Kidney capillary endothelial cell (primary cell): ENCODE measurements around the gene MRGPRF.

Experiments used
- DNase-seq: peaks from one replicate; pipeline ENCODE4 v3.0.0-alpha.2; 2018; ENCODE audit warnings: low spot score

The MRGPRF gene

DNA sequence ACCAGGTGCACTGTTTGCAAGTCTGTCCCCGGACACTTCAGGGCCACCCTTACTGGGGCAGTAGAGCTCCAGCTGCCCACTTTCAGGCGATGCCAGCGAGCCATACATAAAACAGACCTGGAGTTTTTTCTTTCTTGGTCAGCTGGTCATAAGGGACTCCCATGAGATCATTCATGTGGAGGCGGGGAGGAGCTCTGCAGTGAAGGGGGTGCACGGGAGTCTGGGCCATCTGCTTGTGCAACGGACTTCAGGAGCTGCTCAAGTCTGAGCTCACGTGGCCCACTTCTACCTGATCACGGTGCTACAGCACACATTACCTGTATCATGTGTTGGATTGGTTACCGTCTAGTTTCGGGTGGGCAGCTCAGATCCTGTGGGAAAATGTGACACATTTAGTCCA, 9.2 kb upstream of the MRGPRF start:
- DNase-seq: no peak

DNA sequence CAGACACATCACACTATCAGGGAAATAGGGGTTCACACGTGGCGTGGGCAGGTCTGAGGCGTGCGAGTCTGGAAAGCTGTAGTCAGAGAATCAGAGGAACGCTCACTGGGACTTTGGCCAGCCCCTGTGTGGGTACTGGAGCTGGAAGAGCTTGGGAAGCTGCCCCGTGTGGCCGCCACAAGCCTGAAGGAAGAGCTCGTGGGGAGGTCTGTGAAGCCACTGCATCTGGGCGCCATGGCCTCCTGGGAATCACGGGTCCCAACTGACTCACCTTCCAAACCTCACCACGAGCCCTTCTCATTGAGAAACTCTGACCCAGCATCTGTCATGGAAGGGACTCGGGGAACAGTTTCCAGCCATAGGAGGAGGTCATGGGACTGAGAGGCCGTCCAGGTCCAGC, 5.9 kb upstream of the MRGPRF start:
- DNase-seq: no peak

GRCh38 chr11:69017951-69018350, 4.9 kb upstream of the MRGPRF start:
- no peak for DNase-seq

DNA sequence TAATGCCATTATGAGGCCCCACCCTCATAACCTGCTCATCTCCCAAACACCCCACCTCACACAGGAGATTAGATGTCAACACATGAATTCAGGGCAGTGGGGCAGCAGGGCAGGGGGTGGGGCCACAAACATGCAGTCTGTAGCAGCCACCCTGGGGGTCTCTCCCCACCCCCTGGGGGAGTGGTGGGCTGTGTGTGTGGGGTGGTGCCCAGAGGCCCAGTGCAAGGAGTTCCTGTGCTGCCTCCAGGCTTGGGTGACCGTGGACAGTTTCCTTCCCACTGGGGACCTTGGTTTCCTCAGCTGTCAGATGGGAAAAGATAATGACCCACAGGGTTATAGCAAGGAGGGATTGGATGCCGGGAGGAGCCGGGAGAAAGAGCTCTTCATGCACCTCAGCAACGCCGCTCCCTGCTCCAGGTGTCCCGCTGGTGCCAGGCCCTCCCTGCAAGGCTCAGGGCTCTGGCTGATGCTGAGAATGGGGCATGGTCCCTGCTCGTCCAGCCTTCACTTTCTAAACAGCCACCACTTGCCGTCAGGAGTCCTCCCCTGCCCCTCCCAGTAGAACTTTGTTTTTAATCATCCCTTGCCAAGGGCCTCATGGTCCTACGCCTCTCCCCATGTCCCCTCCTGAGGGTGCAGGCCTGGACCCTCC, 2.0 kb upstream of the MRGPRF start:
- DNase-seq: no peak

DNA sequence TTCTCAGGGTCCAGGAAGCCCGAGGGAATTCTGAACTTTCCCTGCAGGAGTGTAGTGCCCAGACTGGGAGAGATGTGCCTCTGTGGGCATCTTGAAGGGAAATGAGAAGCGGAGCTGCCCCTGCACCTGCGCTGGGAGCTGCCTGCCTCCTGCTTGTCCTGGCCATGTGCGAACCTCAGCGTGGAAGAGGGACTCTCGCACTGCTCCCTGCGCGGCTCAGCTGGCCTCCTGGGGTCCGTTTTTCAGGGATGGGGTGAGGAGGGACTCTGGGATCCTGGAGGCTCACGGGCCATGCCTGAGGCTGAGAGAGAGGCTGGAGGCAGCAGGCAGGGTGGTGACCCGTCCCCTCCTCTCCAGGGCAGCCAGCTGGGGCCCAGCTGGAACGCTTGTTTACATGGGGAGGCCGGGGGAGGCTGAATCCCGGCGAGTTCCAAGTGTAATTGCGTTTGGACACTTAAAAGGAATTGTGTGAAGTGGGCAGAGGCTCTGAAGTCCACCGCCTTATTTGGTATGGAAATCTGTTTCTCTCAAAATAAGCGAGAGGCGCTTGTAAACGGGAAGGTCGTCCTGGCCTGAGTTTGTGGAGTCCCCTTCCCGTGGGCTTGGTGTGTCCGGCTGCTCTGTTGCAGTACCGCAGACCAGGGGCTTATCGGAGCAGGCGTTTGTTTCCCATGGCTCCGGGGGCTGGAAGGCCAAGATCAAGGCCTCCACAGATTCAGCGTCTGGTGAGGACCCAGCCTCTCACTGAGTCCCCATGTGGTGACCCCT, 1.2 kb upstream of the MRGPRF start:
- DNase-seq: no peak

DNA sequence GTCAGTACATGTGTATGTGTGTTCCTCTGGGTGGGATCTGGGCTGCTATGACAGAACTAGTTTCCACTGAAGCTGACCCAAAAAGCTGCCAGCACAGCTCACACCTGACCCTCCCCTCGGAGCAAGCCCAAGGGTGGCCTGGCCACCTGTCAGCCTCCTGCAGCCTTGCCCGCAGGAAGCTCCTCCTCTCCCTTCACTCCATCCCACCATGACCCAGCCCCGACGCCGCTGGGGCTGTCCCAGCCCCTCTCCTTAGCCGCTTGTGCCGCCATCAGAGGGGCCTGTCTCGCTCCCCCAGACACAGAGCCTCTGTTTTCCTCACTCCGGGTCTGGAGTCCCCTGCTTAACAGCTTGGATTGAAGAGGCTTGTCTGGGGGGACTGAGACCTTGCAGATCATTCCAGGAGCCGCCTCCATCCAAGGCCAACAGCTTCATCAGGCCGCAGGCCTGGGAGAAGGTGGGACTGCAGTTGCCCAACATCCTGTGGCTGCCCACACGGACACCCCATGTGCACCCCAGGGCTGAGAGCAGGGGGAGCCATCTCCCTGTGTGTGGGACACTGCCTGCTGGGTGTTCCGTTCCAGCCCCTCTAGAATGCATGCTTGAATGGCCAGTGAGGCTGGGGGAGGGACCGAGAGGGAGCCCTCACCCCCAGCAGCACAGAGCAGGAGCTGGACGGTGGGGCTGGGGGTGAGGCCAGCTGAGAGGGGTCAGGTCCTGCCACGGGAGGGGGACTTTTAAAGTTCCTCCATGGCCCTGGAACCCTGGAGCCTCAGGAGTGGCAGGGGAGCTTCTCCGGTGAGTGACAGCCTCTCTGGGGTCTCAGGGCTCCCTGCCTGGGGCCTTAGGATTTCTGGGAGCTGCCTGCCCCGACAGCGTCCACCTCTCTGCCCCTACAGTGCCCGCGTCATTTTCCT, 696 bp downstream of the MRGPRF start:
- no peak for DNase-seq

GRCh38 chr11:69011624-69012091, 1.4 kb downstream of the MRGPRF start:
- DNase-seq: no peak

- no peak for DNase-seq
Observed at GRCh38 chr11:69010964-69011623, 2.0 kb downstream of the MRGPRF start.

DNA sequence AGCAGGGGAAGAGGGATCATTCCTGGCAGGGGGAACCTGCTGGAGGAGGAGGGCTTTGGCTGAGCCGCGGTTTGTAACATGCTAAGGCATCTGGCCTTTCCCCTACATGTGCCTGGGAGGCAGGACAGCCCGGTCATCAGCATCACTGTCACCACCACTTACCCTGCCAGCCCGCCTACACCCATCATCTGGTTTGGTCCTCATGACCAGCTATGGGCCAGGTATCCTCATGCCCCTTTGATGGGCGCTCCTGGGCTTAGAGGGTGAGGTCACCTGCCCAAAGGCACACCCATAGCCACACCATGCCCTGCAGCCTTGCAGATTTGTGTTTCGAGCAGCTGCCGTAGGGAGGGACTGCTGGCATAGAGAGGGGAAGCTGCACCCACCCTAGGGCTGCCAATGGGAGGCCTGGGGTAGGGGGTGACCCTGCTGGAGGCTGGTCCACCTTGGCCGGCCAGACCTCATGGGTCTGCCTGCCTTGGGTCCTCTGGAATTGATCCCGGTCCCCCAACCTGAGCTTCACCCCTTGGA, 2.6 kb downstream of the MRGPRF start:
- no peak for DNase-seq

DNA sequence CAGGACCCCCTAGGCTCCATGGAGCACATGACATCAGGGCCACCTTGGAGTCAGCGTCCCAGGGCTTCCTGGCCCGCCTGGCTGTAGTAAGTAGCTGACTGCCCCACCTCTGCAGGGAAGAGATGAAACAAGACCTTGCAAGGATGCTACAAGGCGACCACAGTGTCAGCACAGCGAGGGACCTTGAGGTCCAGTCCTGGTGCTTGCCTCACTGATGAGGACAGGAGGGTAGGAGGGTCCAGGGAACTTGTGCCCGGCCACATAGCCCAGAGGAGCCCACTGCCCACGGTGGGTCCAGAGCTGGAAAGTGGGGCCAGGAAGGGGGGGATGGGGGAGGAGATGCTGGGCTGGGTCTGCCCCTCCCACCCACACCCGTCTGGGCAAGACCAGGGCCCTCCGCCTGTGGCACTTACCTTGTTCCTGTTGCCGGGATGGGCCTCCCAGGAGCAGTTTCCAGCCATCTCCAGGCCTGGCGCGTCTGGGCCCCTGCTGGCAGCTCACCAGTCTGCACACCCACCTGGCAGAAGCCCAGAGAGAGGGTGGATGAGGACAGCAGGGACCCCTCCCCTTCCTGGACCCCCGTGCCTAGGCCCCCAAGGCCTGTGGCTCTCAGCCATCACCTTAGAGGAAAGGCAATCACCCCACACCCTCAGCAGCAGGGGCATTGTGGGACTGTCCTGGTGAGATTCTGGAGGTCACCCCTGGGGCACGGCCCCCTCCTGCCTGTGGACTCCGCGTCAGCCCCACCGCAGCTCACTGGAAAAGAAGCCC, 3.4 kb downstream of the MRGPRF start:
- no peak for DNase-seq

DNA sequence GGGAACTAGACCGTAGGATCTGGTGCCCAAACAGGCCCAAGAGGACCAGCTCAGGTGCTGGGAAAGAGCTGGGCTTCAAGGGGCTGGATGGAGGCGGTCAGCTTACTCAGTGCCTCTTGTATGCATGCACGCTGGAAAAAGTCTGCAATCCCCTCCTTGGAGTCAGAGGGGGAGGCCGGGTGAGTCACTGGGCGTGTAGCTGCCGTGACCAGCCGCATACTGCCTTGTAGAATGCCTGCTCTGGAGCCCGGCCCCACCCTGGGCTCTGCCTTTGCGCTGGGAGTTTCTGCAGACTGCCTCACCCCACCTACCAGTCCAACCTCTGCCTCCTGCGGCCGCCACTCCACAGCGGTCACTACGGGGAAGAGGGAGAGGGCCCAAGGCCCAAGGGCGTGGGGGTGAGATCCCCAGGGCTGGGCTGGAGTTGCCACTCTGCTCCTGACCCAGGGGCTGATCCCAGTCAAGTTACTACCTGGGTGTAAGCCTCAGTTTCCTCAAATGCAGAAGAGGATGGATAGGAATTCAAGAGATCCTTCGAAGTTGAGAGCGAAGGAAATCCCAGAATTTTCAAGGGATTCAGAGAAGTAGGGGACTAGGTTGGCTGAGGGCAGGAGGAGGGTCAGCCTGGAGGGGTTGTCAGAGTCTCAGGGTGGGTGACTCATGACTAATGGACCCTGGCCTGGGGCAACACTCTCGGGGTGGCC, 4.2 kb downstream of the MRGPRF start:
- DNase-seq: peak; percentile 38

DNA sequence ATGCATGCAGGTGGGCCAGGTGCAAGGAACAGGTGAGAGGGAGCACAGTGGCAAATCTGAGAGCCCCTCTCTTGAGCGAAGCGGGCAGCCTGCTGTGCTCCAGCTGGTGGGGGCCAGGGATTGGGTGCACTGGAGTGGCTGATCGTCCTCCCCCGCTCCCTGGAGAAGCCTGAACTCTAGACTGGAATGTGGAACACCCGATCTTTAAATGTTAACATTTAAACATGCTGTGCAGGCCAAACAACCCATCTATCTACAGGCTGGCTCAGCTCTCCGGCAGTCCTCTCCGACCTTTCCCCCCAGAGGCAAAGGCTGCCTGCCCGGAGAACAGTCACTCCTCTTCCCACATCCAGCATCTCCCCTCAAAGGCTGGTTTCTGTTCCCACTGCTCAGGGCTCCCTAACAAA, 5.1 kb downstream of the MRGPRF start:
- DNase-seq: no peak

DNA sequence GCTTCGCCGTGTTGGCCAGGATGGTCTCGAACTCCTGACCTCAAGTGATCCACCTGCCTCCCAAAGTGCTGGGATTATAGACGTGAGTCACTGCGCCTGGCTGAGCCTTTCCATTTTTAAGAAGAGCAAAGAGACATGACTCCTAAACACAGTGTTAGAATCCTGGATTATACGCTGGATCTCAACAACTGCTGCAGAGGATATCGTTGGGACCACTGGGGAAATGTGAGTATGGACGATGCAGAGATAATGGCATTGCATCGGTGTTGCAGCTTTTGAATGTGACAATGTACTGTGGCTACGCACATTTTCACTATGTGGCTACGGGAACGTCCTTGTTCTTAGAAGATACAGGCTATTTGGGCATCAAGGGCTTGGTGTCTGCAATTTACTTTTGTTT, 6.2 kb downstream of the MRGPRF start:
- no peak for DNase-seq

DNA sequence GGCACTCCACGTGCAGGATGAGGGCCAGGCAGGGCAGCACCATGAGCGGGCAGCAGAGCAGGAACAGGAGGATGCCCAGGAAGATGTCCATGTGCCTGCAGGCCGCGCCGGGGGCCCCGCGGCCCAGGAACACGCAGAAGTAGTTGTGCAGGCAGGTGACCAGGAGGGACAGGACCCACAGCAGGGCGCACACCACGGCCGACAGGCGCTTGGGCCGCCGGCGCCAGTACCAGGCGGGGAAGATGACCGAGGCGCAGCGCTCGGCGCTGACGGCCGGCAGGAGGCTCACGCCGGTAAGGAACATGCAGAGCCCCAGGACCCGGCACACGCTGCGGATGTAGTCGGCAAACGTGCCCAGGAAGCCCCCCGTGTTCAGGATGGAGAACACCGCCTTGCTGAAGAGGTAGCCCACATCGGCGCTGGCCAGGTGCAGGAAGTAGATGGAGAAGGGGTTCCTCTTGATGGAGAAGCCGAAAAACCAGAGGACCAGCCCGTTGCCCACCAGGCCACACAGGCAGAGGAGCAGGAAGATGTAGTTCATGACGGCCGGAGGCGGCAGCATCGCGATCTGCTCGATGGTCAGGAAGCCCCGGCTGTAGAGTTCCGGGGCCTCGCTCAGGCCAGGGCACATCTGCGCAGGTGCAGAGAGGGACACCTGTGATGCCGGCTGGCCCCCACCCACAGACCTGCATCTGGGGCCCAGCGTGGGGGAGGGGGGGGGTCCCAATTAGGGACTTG, 7.2 kb downstream of the MRGPRF start:
- DNase-seq: no peak

DNA sequence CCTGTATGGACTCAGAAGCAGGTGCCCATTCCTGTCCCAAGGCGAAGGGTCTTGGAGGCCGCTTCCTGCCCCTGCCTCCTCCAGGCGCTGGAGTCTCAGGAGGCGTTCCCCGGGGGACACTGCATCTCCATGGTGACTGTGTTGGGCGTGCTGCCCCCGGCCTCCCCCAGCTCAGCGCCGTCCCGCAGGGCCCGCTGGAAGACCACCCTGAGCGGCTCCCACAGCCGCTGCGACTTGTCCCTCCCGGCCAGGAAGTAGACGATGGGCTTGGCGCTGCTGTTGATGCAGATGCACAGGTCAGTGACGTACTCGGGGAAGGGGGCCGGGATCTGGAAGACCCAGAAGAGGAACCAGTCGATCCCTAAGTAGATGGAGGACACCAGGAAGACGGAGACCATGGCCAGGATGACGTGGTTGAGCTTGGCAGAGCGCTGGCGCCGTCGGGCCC, 7.8 kb downstream of the MRGPRF start:
- DNase-seq: no peak

GRCh38 chr11:69004411-69005182, 8.4 kb downstream of the MRGPRF start:
- no peak for DNase-seq

DNA sequence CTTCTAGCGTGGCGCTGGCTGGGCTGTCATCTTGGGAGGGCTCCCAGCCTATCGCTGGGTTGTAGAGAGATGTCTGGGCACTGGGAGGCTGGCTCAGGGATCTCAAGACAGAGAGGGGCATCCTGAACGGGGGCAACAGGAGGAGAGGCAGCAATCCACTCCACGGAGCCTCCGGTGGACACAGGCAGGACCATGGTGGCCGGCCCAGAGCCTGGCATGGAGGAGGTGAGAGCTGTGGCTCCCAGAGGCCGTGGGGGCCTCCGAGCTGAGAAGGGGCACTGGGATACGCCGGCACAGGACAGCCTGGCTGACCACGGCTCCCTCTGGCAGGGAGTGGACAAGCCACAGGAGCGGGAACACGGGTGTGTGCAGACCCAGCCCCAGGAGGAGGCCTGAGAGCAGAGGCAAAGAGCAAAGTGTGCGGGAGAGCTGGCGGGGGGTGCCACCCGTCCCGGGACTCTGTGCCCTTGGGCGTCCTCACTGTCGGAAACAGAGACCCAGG, 9.1 kb downstream of the MRGPRF start:
- no peak for DNase-seq

- DNase-seq: no peak
Observed at GRCh38 chr11:69003301-69003865, 9.7 kb downstream of the MRGPRF start.
